ENCODE data around the gene SIGLEC14.
"Not testable (repeated sequence)": the region's sequence is repeated elsewhere in the genome, so short reads cannot be mapped to it uniquely, and the experiment has no call there.

SIGLEC14 gene, protein sequence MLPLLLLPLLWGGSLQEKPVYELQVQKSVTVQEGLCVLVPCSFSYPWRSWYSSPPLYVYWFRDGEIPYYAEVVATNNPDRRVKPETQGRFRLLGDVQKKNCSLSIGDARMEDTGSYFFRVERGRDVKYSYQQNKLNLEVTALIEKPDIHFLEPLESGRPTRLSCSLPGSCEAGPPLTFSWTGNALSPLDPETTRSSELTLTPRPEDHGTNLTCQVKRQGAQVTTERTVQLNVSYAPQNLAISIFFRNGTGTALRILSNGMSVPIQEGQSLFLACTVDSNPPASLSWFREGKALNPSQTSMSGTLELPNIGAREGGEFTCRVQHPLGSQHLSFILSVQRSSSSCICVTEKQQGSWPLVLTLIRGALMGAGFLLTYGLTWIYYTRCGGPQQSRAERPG

DNA sequence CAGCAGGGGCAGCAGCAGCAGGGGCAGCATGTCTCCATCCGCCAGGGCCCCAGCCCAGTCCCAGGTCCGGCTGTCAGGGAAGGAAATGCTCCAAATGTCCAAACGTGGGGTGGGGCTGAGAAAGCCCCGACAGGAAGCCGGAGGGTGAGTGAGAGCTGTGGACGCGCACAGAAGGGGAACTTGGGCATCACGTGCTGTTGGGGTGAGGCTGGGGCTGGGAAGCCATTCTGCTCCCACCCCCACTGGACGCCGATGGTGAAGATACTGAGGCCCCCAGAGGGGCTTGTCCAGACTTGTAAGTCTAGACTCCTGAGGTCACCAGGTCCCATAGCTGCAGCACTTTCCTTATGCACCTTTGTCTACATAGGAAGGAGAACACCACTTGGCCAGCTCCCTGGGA lies at the start of gene SIGLEC14:
Gene SIGLEC14, minus strand, starts transcription at position 96 of the 400 bp plus-strand sequence. Its CDS starts 66 bp downstream, at position 30.
- not testable (repeated sequence) for DNase-seq (ENCODE audit: low spot score)

GRCh38 chr19:51695702-51696315 lies 49.2 kb upstream of the SIGLEC14 start:
- no peak for DNase-seq (ENCODE audit: low spot score)

DNA sequence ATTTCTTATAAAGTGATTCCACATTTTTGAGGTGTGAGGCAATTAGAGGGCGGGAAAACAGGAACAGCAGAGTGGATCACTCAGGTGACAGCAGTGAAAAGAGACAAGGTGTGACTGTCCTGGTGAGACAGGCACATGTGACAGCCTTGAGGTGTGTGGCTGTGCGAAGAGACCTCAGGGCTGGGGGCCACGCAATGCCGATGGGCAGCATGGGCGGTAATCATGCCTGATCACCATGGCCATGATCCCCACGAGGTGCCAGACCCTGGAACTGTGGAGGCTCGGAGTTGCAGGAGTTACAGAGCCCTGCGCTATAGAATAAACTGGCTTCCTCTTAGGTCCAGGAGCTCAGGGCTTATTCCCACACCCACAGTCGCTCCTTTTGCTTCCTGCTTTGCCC lies 48.5 kb upstream of the SIGLEC14 start:
- no peak for DNase-seq (ENCODE audit: low spot score)

GRCh38 chr19:51694318-51695085 lies 47.9 kb upstream of the SIGLEC14 start:
- no peak for DNase-seq (ENCODE audit: low spot score)

DNA sequence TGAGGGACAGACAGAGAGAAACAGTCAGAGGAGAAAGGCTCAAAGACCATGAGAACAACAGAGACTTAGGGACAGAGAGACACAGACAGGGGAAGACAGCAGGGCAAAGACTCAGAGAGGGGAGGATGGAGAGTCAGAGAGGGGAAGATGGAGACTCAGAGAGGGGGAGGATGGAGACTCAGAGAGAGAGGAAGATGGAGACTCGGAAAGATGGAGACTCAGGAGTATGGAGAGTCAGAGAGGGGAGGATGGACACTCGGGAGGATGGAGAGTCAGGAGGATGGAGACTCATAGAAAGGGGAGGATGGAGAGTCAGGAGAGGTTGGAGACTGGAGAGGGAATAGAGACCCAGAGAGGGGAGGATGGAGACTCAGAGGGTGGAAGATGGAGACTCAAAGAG lies 47.2 kb upstream of the SIGLEC14 start:
- no peak for DNase-seq (ENCODE audit: low spot score)

DNA sequence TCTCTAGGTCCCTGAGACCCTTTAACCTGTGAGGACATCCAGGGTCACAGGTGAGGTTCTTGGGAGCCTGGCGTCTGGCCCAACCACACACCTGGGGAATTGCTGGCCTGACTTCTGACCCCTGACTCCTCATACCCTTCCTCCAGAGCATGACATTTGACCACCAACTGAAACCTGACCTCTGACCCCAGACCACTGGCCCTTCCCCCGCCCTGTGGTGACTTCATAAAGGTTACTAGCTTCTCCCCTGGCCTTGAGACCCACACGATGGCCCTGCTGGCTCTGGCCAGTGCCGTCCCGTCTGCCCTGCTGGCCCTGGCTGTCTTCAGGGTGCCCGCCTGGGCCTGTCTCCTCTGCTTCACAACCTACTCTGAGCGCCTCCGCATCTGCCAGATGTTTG lies 46.6 kb upstream of the SIGLEC14 start, which contains the start of gene SPACA6:
Gene SPACA6, plus strand, starts transcription at position 71 of the 400 bp plus-strand sequence. Its CDS starts 197 bp downstream, at position 268.
- DNase-seq (ENCODE audit: low spot score): no peak

GRCh38 chr19:51692468-51692867 lies 45.8 kb upstream of the SIGLEC14 start:
- no peak for DNase-seq (ENCODE audit: low spot score)

DNA sequence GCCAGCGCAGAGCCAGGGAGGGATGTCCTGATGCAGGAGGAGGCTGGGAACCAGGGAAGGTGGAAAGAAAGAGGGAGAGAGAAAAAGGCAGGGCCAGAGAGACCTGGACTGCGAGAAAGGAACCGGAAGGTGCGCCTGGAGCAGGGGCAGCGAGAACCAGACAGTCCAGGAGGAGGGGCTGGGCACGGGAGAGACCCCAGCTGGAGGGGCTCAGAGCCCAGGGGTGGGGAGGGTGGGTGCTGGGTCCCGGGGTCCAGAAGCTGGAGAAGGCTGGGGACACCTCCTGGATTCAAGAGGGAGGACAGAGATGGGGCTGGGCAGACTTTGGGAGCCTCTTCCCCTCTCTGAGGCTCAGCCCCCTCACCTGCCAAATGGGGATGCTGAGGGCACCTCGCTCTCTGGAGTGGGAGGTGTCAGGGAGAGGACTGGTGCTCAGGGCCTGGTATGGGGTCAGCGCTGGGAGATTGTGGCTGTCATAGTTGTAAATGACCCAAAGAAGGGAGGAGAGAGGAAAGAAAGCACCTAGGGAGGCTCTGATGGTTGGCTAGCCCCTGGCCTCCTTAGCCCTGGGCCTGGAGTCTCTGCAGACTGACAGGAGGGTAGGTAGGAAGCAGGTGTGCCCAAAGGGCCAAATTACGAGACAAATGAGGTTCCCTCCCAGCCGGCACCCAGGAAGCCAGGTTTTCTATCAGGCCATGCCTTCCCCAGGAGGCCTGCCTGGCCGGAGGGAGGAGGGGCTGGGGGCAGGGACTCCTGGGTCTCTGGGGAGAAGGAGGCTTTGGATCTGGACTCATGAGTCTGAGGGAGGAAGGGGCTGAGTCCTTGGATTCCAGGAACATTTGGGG lies 45.2 kb upstream of the SIGLEC14 start:
- DNase-seq (ENCODE audit: low spot score): no peak

DNA sequence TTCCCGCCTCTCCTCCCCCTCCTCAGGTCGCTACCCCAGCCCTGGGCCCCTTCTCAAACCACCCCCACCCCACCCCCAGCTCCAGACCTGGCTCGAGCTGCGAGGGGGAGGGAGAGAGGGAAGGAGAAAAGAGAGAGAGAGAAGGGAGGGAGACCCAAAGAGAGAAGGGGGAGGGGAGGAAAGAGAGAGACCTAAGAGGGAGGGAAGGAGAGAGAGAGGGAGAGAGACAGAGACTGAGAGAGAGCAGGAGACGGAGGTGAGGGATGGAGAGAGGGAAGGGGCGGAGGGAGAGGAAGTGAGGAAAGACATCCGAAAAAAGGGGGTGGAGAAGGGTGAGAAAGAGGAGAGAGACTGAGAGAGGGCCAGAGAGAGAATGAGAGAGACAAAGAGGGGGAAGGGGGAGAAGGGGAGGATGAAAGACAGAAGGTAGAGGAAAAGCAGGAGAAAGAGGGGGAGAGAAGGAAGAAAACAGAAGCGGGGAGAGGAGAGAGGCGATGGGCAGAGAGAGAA lies 44.5 kb upstream of the SIGLEC14 start:
- no peak for DNase-seq (ENCODE audit: low spot score)

DNA sequence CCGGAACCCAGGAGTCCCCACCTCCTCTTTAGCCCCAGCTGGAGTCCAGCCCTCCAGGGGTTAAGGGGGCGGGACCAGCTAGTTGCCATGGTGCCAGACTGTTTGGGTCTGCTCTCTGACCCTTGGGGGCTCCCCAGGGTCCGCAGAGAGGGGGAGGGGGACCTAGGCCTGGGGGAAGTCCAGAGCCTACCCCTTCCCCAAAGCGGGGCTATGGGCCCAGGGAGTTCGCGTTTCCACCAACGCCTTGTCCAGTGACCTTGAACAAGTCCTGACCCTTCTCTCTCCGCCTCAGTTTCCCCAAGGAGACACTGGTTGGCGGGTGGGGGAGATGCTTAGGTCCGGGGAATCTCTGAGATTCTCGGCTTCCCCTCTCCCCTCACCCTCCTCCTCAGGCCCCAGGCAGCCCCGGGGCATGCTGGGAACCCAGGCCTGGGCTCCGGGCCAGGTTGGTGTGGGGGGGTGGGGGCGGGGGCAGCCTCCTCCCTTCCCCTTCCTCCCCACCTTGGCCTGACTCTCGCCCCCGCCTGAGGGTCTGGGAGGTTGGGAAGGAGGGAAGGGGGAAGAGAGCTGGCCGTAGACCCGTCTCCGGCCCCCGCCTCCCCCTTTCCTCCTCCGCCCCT lies 43.9 kb upstream of the SIGLEC14 start:
- peak; percentile 83 for DNase-seq (ENCODE audit: low spot score)

- no peak for DNase-seq (ENCODE audit: low spot score)
These were observed 43.3 kb upstream of the SIGLEC14 start for GRCh38 chr19:51689751-51690453.

- DNase-seq (ENCODE audit: low spot score): peak; percentile 93
These were observed 42.3 kb upstream of the SIGLEC14 start for GRCh38 chr19:51688671-51689571.

- peak; percentile 67 for DNase-seq (ENCODE audit: low spot score)
These were observed 41.4 kb upstream of the SIGLEC14 start for GRCh38 chr19:51687791-51688670.

DNA sequence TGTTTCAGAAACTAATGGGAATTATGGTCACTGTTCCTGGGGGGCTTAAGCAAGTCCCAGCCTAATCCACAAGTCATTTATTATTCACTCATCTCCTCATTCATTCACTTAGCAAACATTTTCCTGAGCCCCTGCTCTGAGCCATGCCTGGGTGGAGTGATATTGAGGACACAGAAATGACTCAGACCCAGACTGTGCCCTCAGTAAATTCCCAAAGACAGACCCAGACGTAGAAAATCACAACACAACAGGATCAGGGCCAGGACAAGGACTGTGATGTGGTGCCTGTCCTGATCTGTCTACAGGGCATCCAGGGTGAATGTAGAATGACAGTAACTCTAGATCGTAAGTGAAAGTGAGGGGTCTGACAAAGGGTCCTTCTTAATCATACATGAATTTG lies 39.5 kb upstream of the SIGLEC14 start:
- no peak for DNase-seq (ENCODE audit: low spot score)

- DNase-seq (ENCODE audit: low spot score): no peak
These were observed 34.8 kb upstream of the SIGLEC14 start for GRCh38 chr19:51681286-51681941.

DNA sequence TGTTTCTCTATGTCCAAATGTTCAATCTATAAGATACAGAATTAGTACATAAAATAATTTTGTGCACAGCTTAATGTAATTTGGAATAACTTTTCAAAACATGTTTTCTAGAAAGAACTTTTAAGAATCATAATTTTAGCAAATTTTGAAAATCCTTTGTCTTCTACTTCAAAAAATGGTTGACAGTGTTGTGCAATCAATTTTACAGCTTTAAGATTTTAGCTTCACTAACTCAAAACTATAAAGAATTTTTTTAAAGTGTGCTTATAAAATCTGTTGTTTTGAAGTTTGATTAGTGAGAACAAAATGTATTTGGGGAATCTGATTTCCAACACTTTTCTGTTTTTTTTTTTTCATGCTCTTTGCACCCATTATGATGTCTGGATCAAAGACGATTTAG lies 33.8 kb upstream of the SIGLEC14 start:
- DNase-seq (ENCODE audit: low spot score): no peak

DNA sequence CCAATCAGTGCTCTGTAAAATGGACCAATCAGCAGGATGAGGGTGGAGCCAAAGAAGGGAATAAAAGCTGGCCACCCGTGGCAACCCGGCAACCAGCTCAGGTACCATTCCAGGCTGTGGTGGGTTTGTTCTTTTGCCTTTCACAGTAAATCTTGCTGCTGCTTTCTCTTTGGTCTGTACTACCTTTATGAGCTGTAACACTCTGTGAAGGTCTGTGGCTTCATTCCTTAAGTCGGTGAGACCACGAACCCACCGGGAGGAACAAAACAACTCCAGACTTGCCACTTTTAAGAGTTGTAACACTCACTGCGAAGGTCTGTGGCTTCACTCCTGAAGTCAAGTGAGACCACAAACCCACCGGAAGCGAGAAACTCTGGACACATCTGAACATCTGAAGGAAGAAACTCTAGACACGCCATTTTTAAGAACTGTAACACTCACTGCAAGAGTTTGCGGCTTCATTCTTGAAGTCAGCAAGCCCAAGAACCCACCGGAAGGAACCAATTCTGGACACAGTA lies 30.0 kb upstream of the SIGLEC14 start:
- no peak for DNase-seq (ENCODE audit: low spot score)
